Kidney tubule cell (primary cell): Measurements from ENCODE around the gene CDK6.
A peak's percentile ranks its signal among the peaks of the same experiment; 100 is the strongest.
"Not testable (repeated sequence)": the region's sequence is repeated elsewhere in the genome, so short reads cannot be mapped to it uniquely, and the experiment has no call there.

ENCODE experiments used
- DNase-seq: peaks from one replicate; pipeline ENCODE4 v3.0.0-alpha.2; 2018; ENCODE audit warnings: low spot score

Gene CDK6

GRCh38 chr7:92836489-92836999, at the start of gene CDK6:
CDK6 (minus strand) TSS chr7:92836573; CDS start chr7:92833323, 3,250 bp downstream.
- peak; percentile 77 for DNase-seq

GRCh38 chr7:92886039-92886438, 49.7 kb upstream of the CDK6 start:
- DNase-seq, result not testable (repeated sequence)

- no peak for DNase-seq
These were observed 47.8 kb upstream of the CDK6 start for GRCh38 chr7:92884218-92884617.

- DNase-seq, result no peak
These were observed 46.4 kb upstream of the CDK6 start for GRCh38 chr7:92882760-92883159.

- DNase-seq, result no peak
These were observed 44.7 kb upstream of the CDK6 start for GRCh38 chr7:92881091-92881485.

- peak; percentile 17 for DNase-seq
These were observed 44.1 kb upstream of the CDK6 start for GRCh38 chr7:92880212-92881090.

- no peak for DNase-seq
These were observed 41.0 kb upstream of the CDK6 start for GRCh38 chr7:92877367-92877766.

GRCh38 chr7:92876836-92877235, 40.5 kb upstream of the CDK6 start:
- DNase-seq, result no peak

GRCh38 chr7:92875719-92876118, 39.3 kb upstream of the CDK6 start:
- DNase-seq, result peak; percentile 34

- DNase-seq, result no peak
These were observed 38.8 kb upstream of the CDK6 start for GRCh38 chr7:92875173-92875572.

- DNase-seq, result no peak
These were observed 38.2 kb upstream of the CDK6 start for GRCh38 chr7:92874567-92874966.

GRCh38 chr7:92873776-92874175, 37.4 kb upstream of the CDK6 start:
- DNase-seq, result no peak

GRCh38 chr7:92872701-92873100, 36.3 kb upstream of the CDK6 start:
- peak; percentile 6 for DNase-seq

GRCh38 chr7:92868683-92869293, 32.4 kb upstream of the CDK6 start:
- no peak for DNase-seq

GRCh38 chr7:92864169-92864568, 27.8 kb upstream of the CDK6 start:
- not testable (repeated sequence) for DNase-seq

GRCh38 chr7:92856436-92856835, 20.1 kb upstream of the CDK6 start:
- no peak for DNase-seq

GRCh38 chr7:92854501-92855238, 18.3 kb upstream of the CDK6 start:
- DNase-seq, result no peak

- DNase-seq, result no peak
These were observed 15.4 kb upstream of the CDK6 start for GRCh38 chr7:92851732-92852131.

GRCh38 chr7:92850516-92850915, 14.1 kb upstream of the CDK6 start:
- no peak for DNase-seq

GRCh38 chr7:92849322-92849721, 12.9 kb upstream of the CDK6 start:
- no peak for DNase-seq

- DNase-seq, result no peak
These were observed 12.5 kb upstream of the CDK6 start for GRCh38 chr7:92848851-92849250.

GRCh38 chr7:92848441-92848840, 12.1 kb upstream of the CDK6 start:
- DNase-seq, result no peak

- DNase-seq, result no peak
These were observed 10.9 kb upstream of the CDK6 start for GRCh38 chr7:92847305-92847704.
